Activated CD8-positive, alpha-beta memory T cell treated with anti-CD3 and anti-CD28 coated beads for 48 hours (primary cell): Measurements from ENCODE around the gene UNKL.

ENCODE experiments used
- DNase-seq, 3 experiments: peaks; one replicate each; pipeline ENCODE4 v3.0.0-alpha.2; 2020; ENCODE audit warnings: low read depth in 2 of 3, low spot score in 2 of 3

UNKL gene

DNA sequence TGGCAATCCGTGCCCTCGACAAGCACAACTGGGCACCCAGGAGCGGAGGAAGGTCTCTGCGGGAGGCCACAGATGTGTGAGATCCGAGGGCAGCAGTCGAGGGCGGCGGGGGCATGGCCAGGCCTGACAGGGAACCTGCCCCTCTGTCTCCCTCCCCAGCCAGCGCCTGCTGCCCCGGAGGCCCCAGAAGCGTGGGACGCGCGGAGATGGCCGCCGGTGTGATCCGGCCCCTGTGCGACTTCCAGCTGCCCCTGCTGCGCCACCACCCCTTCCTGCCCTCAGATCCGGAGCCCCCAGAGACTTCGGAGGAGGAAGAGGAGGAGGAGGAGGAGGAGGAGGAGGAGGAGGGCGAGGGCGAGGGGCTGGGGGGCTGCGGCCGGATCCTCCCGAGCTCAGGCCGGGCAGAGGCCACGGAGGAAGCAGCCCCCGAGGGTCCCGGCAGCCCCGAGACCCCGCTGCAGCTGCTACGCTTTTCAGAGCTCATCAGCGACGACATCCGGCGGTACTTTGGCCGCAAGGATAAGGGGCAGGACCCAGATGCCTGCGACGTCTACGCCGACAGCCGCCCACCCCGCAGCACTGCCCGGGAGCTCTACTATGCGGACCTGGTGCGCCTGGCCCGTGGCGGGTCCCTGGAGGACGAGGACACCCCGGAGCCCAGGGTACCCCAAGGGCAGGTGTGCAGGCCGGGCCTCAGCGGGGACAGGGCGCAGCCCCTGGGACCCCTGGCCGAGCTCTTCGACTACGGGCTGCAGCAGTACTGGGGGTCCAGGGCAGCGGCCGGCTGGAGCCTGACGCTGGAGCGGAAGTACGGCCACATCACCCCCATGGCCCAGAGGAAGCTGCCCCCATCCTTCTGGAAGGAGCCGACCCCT, 18.1 kb upstream of the UNKL start:
- no peak for DNase-seq

DNA sequence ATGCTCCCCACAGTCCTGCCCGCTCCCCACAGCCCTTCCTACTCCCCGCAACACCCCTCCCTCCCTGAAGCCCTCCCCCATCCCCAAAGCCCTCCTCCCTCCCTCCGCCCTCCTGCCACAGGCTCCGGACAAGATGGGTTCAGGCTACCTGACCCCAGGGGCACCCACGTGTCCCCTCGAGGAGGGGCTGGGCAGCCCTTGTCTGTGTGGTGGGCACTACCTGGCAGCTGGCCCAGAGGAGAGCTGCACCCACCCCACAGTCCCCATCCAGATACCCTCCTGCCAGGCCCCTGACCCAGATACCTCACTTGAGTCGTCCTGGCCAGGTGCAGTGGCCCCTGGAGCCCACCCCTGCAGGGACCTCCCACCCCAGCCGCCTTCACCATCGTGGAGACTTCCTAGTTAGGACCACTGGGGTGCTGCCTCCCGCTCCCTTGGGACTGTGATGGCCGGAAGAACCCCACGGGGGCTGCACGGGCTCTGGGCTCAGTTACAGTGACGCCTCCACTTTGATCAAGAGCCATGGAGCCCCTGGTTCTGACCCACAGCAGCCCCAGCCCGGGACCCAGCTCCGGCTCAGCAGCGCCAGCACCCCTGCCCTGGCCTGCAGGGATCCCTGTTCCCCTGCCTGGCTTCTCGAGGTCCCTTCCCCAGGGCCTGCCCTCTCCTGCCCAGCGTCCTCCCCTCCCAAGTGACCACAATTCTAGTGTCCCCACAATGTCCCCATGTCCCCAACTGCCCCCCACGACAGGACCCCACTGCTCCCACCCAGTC, 17.2 kb upstream of the UNKL start:
- DNase-seq = no peak

DNA sequence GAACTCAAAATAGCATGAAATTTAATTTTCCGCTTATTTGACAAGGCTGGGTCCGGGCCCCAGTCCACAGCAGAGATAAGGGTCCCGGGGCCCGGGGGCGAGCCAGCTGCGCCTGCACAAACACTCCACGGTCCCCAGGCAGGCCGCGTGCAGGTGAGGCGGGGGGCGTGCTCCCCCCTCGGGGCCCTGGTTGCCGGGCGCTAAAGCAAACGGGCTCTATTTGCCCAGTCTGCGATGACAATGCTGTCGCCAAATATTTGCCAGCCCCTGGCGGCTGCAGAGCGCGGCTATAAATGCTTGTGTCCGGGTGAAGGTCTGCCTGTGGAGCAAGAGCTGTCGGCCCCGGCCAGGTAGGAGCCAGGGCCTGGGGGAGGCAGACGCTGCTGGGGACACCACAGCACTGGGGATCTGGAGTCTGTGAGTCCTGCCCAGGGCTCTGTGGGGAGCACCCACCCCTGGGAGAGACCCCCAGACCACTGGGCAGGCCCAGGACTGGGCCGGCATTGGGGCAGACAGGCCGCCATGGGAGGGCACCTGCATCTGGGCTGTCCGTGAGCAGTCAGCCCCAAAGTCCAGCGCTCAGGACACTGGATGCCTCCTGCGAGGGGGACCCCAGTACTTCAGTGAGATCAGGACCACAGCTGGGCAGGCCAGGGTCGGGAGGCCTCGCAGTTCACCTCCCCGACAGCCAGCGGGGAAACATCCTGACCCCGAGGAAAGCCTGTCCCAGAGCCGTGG, 16.4 kb upstream of the UNKL start, which contains the start of gene PERCC1:
Gene PERCC1, plus strand, starts transcription at position 320 of the 738 bp plus-strand sequence. CDS start 1,516 bp downstream, outside the sequence.
- no peak for DNase-seq

DNA sequence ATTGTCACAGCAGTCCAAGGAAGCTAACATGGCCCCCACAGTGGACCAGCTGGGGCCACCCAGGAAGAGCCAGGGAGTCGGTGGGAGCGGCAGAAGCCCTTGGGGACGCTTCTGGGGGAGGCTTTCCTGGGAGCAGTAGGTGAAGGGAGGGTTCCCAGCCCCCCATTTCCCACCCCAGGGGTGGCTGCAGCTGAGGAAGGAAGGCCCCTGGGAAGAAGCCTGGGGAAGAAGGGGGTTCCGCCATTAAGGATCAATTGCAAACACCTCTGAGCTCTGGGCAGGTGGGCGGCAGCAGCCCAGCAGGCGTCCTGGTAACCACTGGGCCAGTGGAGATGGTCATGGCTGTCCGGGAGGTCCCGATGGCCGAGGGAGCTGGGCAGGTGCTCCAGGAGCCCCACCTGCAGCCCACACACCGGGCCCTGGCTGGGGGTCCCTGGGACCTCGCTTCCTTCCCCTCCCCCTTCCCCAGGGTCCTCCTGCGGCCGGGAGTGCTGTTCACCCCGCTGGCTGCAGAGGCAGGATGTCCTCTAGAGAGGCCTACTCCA, 15.8 kb upstream of the UNKL start:
- no peak for DNase-seq

DNA sequence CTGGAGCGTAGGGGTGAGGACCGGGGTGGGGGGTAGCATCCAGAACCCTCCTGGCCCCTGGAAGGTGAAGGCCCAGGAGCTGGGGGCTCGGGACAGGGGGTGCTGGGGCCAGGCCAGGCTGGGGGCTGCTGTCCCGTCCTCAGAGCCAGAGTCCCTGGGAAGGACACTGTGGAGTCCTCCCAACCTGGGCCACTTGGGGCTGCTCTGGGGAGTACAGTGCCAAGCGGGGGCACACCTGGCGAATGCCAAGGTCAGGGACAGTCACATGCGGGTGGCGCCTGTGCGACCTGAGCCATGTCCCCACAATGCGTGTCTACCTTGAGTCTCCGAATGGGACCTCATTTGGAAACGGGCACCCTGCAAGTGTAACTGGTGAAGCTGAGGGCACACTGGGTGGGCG, 15.1 kb upstream of the UNKL start:
- no peak for DNase-seq

DNA sequence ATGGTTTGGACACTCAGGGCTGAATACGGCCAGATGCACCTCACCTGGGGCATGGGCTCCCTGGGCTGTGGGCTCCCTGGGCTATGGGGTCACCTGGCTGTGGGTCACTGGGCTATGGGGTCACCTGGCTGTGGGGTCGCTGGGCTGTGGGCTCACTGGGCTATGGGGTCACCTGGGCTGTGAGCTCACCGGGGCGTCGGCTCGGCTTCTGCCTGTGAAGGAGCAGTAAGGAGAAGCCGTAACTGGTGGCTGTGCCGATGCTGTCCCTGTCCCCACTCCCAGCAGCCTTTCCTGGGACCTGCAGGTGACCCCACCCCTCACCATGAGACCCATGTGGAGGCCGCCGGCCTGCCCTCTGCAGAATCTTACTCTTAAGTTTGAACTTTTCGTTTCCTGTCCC, 14.5 kb upstream of the UNKL start:
- no peak for DNase-seq

DNA sequence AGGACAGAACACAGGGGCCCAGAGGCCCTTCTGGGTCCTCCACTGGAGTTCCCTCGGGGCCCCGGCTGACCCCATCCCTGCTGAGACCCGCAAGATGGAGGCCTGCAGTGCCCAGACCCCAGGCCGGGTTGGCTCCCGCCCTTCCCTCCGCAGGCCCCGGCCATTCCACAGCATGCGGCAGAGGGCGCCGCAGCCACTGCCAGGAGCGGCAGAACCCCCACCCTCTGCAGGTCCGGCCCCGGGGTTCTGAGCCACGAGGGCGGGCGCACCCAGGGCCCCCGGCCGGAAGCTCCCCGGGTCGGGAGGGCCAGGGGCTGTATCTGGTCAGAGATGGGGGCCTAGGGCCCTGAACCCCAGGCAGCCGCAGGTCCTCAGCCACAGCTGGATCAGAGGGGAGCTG, 14.0 kb upstream of the UNKL start:
- peak in 1 of 3 experiments; percentile 36 for DNase-seq

DNA sequence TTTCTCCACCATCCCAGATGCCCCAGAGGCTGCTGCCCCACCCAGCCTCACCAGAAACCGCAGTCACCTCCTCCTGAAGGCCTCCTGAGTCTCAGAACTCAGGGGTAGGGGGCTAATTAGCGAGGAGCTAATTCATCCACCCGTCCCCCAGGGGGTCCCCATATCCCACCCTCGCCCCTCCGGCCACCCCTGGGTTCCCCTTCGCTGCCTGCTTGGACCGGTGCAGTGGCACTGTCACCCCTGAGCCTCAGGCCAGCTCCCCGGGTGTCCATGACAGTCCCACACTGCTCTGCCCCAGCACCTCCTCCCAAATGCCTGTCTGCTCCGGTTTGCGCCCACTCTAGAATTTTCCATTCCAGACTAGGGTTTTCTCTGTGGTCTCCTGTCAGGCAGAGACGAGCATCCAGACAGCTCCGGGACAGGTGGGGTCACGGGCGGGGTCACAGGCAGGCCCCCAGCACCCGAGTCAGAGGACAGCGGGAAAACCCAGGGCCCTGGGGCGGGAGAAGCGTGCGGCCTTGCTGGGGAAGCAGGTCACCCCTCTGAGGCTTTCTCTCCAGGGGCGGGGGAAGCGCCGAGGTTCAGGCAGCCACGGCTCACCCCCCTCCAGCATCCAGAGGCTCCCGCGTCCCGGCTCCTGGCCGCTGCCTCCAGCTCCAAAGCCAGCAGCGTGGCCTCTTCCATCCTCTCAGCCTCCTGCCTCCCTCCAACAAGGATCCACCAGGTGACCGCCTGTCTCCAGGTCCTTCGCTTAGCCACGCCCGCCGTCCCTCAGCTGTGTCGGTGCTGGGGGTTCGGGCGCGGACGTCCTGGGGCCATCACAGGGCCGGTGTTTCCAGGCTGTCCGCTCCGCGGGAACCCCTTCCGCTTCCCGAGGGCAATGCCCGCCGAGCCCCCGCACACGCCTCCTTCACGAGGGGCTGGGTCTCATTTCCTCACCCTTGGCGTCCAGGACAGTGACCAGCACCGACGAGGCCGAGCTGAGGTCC, 13.3 kb upstream of the UNKL start:
- DNase-seq = no peak

DNA sequence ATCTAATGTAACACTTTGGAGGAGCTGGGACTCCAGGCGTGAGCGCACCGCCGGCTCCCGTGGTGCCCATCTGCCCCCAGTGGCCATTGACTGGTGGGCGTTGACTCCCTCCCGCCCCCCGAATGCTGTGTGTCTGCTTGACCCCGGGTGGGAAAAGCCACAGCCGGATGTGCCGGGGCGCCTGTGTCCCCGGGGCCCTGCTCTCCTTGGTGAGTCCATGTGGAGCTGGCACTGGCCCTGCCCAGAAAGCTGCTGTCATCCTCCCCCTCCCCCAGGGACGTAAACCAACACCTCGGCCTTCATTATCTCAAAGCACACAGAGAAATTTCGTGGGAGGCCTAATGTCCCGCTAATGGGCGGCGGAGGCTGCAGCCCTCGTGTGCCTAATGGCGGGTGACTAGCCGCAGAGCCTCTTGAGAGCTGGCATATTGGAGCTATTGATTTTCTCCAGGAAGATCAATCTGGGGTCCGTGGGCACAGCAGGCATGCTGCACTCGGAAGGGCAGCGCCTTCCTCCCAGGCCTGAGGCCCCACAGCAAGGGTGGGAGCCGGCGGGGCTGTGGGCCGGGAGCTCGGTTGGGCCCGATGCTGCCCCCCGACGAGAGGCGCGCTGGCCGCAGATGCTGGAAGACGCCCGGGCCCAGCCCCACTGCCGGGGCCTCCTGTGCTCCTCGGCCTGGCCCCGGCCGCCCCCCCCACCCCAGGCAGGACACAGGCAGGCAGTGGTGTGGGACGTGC, 12.4 kb upstream of the UNKL start:
- no peak for DNase-seq

DNA sequence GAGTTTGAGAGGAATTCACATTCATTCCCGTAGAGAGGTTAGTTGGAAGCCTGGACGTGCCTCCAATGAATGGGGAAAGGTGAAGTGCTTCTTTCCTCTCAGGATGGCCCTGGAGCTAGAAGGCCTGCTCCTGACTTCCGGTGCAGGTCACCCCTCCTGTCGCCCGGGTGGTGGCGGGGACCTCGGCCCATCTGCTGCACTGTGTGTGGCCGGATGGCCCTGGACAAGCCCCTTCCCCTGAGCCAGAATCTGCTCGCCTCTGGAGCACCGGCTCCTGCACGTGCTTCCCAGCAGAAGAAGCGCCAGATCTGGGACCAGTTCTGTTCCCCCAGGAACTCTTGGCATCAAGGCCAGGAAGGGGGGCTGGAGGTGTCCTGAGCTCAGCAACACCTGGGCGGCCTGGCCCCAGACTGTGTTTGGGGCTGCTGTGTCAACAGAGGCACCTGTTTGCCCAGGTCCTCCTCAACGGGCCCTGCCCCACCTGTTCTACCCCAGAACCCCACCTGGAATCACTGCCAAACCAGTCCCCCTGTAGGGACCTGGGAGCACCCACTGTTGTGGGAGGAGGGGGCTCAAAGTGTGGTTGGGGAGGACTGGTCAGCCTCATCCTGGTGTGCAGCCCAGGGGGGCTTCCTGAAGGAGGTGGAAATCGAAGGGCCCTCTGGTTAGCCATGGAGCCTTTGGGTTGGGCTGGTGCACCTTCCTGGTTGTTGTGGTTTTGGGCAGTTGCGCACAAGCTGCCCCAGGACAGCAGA, 11.3 kb upstream of the UNKL start:
- no peak for DNase-seq

DNA sequence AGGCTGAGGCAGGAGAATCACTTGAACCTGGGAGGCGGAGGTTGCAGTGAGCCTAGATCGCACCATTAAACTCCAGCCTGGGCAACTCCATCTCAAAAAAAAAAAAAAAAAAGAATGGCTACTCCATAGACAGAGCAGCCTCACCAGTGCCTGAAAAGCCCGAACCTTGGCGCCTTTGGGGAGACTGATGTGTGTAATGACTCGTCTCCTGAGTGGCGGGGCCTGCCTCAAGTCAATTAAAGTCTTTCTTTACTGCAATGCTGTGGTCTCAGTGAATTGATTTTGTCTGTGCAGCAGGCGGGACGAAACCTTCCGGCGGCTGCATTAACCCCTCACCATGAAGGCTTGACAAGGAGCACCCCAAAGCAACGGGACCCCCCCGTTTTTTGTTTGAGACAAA, 9.5 kb upstream of the UNKL start:
- no peak for DNase-seq

DNA sequence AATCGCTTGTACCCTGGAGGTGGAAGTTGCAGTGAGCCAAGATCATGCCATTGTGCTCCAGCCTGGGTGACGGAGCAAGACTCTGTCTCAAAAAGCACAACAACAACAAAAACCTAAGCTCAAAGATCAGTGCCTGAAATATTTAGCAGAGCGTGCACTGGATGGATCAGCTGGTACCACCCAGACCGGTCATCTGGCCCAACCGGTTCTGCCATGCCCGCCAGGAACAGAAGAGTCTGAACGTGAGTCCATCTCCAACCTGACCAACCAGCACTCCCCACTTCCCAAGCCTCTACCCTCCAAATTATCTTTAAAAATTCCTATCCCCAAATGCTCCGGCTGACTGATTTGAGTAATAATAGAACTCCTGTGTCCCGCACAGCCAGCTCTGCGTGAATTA, 7.6 kb upstream of the UNKL start:
- DNase-seq = no peak

DNA sequence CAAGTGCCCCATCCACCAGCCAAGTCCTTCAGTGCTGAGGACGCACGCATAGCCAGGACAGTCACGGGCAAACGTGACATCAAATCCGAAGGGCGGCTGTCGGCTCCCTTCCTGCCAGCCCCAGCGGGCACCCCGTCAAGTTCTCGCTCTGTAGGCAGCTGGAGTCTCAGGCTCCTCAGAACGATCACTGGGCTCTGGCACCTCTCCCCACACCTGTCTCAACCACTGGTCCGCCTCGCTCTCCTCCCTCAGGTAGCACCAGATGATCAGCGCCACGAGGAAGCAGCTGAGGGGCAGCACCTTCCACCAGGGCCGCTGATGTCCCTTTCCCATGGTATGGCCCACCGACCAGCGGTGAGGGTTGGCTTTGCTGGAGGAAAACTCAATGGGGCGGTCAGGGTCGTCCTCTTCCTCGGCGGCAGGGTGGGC, 5.6 kb upstream of the UNKL start:
- DNase-seq = no peak

DNA sequence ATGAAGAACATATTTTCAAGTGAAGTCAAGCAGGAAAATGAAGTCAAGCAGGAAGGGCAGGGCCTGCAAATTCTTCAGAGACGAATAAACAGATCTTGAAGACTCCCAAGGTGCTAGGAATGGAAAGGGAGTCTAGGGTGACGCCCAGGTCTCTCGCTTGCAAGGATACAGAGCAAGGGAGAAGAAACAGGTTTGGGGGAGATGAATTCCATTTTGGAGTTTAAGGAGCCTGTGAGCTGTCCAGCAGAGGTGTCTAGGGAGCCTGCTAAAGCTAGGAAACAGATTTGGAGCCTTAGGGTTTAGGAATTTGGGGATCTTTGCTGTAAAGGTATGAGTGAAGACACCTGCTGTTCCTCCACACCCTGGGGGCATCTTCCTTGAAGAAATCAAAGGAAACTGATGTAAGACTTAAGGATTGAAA, 2.0 kb upstream of the UNKL start:
- no peak for DNase-seq

DNA sequence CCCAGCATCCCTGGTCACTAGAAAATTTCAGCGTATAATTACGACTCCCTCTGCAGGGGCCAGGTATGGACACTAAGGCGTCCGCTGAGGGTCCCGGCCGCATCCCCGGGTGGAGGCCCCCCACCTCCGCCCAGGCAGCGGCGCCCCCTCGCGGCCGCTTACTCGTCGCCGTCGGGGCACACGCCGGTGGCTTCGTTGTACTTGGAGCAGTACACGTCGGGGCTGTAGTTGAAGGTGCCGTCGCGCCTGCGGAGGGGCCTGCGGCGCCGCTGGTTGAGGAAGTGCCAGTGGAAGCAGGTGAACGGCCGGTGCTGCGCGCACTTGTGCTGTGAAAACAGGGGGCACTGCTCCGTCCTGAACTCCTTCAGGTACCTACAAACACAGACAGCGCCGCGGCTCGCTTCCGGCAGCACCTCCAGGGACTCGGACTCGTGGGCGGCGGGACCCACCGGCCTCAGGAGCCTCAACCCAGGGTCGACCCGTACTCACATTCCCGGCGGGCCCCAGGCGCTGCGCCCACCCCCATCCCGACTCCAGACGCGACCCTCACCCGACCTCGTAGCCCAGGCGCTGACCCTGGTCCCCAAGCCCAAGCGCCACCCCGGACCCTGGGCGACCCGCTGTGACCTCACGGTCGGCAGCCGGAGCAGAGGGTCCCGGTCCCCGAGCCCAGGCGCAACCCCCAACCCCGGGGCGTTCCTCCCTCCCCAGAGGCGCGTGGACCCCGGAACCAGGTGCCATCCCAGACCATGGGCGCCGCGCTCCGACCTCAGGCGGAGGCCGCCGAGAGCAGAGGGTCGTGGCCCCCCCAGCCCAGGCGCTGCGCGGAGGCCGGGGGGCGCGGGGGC, 596 bp downstream of the UNKL start:
- DNase-seq = peak; percentile 34 to 49 (median 38)

DNA sequence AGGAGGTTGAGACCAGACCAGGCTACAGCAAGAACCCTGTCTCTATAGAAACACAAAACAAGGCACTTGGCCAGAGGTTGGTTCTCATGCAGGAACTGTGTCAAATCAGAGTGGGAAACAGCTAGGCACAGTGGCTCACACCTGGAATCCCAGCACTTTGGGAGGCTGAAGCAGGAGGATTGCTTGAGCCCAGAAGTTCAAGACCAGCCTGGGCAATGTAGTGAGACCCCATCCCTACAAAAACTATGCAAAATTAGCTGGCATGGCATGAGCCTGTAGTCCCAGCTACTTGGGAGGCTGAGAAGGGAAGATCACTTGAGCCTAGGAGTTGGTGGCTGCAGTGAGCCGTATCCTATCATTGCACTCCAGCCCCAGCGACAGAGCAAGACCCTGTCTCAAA, 1.7 kb downstream of the UNKL start:
- no peak for DNase-seq

DNA sequence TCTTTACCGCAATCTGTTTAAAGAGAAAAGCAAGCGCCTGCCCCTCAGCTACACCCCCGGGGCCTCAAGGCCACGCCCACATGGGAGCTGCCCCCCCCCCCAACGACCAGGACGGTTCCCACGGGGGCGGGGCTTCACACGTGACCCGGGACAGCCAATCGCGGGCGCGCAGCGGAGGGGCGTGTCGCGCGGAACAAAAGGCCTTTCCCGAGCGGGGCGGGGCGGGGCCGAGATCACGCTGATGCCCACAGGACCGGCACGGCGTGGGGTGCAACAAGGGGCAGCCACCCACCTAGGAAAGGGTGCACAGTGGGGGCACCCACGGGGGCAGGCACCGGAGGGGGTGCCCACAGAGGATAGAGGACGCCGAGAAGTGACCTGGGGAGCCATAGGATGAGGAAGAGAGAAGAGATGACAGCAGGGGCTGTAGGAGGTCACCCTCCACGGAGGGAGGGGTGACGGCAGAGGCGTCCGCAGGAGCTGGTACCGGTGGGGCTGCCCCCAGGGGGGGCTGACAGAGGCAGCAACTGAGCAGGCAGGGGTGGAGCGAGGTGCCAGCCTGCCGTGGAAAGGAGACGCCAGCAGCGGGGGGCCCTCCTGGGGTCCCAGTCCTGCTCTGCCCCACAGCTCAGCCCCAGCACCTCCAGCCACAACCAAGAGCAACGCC, 6.2 kb downstream of the UNKL start:
- peak; percentile 86 to 98 (median 96) for DNase-seq
